ENCODE results near the gene ATG14.

The ATG14 gene

DNA sequence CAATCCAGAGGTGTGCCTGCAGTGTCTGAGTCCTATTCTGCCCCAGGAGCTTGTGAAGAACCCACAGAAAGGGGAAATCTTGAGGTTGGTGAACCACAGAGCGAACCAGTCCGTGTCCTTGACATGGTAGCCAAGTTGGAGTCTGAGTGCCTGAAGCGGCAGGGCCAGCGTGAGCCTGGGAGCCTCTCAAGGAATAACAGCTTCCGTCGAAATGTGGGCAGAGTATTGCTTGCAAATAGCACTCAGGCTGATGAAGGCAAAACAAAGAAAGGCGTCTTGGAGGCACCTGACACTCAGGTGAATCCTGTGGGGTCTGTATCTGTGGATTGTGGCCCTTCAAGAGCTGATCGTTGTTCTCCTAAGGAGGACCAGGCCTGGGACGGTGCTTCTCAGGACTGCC is 60.5 kb downstream of the ATG14 start:
- no peak for TF ChIP-seq GABPA (IDR thresholded peaks at IDR 0.05; ENCODE audit: low read depth)
- TF ChIP-seq, protein P1, sequence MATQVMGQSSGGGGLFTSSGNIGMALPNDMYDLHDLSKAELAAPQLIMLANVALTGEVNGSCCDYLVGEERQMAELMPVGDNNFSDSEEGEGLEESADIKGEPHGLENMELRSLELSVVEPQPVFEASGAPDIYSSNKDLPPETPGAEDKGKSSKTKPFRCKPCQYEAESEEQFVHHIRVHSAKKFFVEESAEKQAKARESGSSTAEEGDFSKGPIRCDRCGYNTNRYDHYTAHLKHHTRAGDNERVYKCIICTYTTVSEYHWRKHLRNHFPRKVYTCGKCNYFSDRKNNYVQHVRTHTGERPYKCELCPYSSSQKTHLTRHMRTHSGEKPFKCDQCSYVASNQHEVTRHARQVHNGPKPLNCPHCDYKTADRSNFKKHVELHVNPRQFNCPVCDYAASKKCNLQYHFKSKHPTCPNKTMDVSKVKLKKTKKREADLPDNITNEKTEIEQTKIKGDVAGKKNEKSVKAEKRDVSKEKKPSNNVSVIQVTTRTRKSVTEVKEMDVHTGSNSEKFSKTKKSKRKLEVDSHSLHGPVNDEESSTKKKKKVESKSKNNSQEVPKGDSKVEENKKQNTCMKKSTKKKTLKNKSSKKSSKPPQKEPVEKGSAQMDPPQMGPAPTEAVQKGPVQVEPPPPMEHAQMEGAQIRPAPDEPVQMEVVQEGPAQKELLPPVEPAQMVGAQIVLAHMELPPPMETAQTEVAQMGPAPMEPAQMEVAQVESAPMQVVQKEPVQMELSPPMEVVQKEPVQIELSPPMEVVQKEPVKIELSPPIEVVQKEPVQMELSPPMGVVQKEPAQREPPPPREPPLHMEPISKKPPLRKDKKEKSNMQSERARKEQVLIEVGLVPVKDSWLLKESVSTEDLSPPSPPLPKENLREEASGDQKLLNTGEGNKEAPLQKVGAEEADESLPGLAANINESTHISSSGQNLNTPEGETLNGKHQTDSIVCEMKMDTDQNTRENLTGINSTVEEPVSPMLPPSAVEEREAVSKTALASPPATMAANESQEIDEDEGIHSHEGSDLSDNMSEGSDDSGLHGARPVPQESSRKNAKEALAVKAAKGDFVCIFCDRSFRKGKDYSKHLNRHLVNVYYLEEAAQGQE (IDR thresholded peaks at IDR 0.05; ENCODE audit: insufficient replicate concordance, low read depth) = no peak
- TF ChIP-seq POLR2AphosphoS5 (IDR thresholded peaks at IDR 0.05; ENCODE audit: low read depth) = no peak
- no peak for TF ChIP-seq CTCF (IDR thresholded peaks at IDR 0.05; ENCODE audit: insufficient read depth, low read length)
- TF ChIP-seq SPI1 (IDR thresholded peaks at IDR 0.05; ENCODE audit: borderline replicate concordance, low read depth) = no peak
- H3K4me3 ChIP-seq (replicated peaks; ENCODE audit: insufficient read depth, low read length) = no peak overlapping the region
- H3K27me3 ChIP-seq (ENCODE audit: insufficient read depth, poor library complexity, severe bottlenecking) = no peaks in the 10 kb centered on the region
- no peak overlapping the region for H3K27ac ChIP-seq (replicated peaks)
- DNase-seq (ENCODE audit: low read depth in 1 of 2, low spot score in 1 of 2) = no peak

- DNase-seq (ENCODE audit: low read depth in 1 of 2, low spot score in 1 of 2) = no peak
- TF ChIP-seq CTCF (IDR thresholded peaks at IDR 0.05; ENCODE audit: insufficient read depth, low read length) = no peak
- no peak for TF ChIP-seq POLR2AphosphoS5 (IDR thresholded peaks at IDR 0.05; ENCODE audit: low read depth)
- TF ChIP-seq SPI1 (IDR thresholded peaks at IDR 0.05; ENCODE audit: borderline replicate concordance, low read depth) = no peak
- TF ChIP-seq GABPA (IDR thresholded peaks at IDR 0.05; ENCODE audit: low read depth) = no peak
- TF ChIP-seq, protein P1 (IDR thresholded peaks at IDR 0.05; ENCODE audit: insufficient replicate concordance, low read depth) = no peak
- H3K4me3 ChIP-seq (replicated peaks; ENCODE audit: insufficient read depth, low read length) = no peak overlapping the region
- H3K27me3 ChIP-seq (ENCODE audit: insufficient read depth, poor library complexity, severe bottlenecking) = no peaks in the 10 kb centered on the region
- H3K27ac ChIP-seq (replicated peaks) = no peak overlapping the region
These were observed 61.2 kb downstream of the ATG14 start for GRCh38 chr14:55350461-55350860.

- no peak overlapping the region for H3K4me3 ChIP-seq (replicated peaks; ENCODE audit: insufficient read depth, low read length)
- no peak for DNase-seq (ENCODE audit: low read depth in 1 of 2, low spot score in 1 of 2)
- no peak overlapping the region for H3K27ac ChIP-seq (replicated peaks)
These were observed 62.1 kb downstream of the ATG14 start for GRCh38 chr14:55349565-55349964.

More at GRCh38 chr14:55349565-55349964, 62.1 kb downstream of the ATG14 start:
- TF ChIP-seq GABPA (IDR thresholded peaks at IDR 0.05; ENCODE audit: low read depth) (no peak), CTCF (IDR thresholded peaks at IDR 0.05; ENCODE audit: insufficient read depth, low read length) (no peak), SPI1 (IDR thresholded peaks at IDR 0.05; ENCODE audit: borderline replicate concordance, low read depth) (no peak)
- TF ChIP-seq, protein P1 (IDR thresholded peaks at IDR 0.05; ENCODE audit: insufficient replicate concordance, low read depth) = no peak
- H3K27me3 ChIP-seq (ENCODE audit: insufficient read depth, poor library complexity, severe bottlenecking) = no peaks in the 10 kb centered on the region

Measured in HL-60 (cell line).